ENCODE results near the gene ARHGAP5. TPM values are rescaled to one million over a fixed set of nuclear protein-coding genes. Genes with fewer than 3 reads are reported as not detected.

The ARHGAP5 gene
- polyA plus RNA-seq, 3 donors: 2.5 to 6.3 (median 4.3) TPM

GRCh38 chr14:32208490-32208889 lies 131.4 kb downstream of the ARHGAP5 start:
- no peak for TF ChIP-seq CTCF (IDR thresholded peaks at IDR 0.05)
- Histone ChIP-seq H3K4me1 (ENCODE audit: control insufficient read depth in 1 of 2, insufficient read depth in 2 of 2, low read length in 2 of 2) (peaks cover 14 to 16% of the 10 kb centered on the region in 2 donors), H3K36me3 (replicated peaks in 1 of 2; ENCODE audit: control insufficient read depth in 1 of 2, insufficient read depth in 2 of 2, low read length in 2 of 2) (no peaks in the 10 kb centered on the region), H3K4me2 (replicated peaks; ENCODE audit: extremely low read depth, low read length, poor library complexity, severe bottlenecking) (no peak overlapping the region), H3K4me3 (replicated peaks in 1 of 3; ENCODE audit: low read depth in 2 of 3, low read length in 3 of 3) (no peak overlapping the region), H4K20me1 (ENCODE audit: insufficient read depth, low read length) (no peaks in the 10 kb centered on the region), H2AFZ (ENCODE audit: insufficient read depth, low read depth, low read length, poor library complexity, severe bottlenecking) (no peak overlapping the region), H3K27ac (ENCODE audit: low read depth in 1 of 2, low read length in 2 of 2) (no peak overlapping the region), H3K9me3 (replicated peaks in 1 of 2; ENCODE audit: control insufficient read depth in 1 of 2, insufficient read depth in 1 of 2, low read length in 2 of 2) (no peaks in the 10 kb centered on the region), H3K9ac (ENCODE audit: insufficient read depth, low read length, poor library complexity, severe bottlenecking) (no peak overlapping the region), H3K27me3 (ENCODE audit: control insufficient read depth in 2 of 2, insufficient read depth in 2 of 2, low read length in 2 of 2) (peaks cover 10 to 12% of the 10 kb centered on the region in 2 donors), H3K79me2 (ENCODE audit: insufficient read depth, low read length) (no peaks in the 10 kb centered on the region)
- no peak for DNase-seq
- Mint-ChIP-seq H3K4me3 (no peak overlapping the region), H3K36me3 (peaks cover 0 to 2% of the 10 kb centered on the region in 2 donors), H3K27me3 (ENCODE audit: low read depth in 3 of 3) (peaks cover 12 to 26% (median 21%) of the 10 kb centered on the region in 3 donors), H3K27ac (no peak overlapping the region), H3K9me3 (no peaks in the 10 kb centered on the region), H3K4me1 (peaks cover 22% of the 10 kb centered on the region)
- 100% methylated on average over 1 of the region's 3 CpGs for WGBS (ENCODE audit: insufficient coverage)
- intact Hi-C loops (cut with micrococcal nuclease): no loop called here

Small RNAs within 50 kb of the gene (small RNA-seq; reads per million reads assigned to genes)
- not detected for gene RNU6-7 (ENCODE audit: insufficient read length, low read depth)
- gene RNU6-8 (ENCODE audit: insufficient read length, low read depth): 0.71 reads per million

Other genes starting within 250 kb of the ARHGAP5 start
- not detected for gene RNU6-7, start 124.7 kb downstream of the ARHGAP5 start, polyA plus RNA-seq
- gene RNU6-8, start 126.0 kb downstream of the ARHGAP5 start, polyA plus RNA-seq: not detected

Data from CD14-positive monocyte (primary cell).